Prostate gland (tissue), 2 donors: ENCODE results near the gene RBM22.

Source experiments
- POLR2A ChIP-seq: fragments of 450-650 bp; IDR thresholded peaks from one replicate; pipeline ENCODE4 v1.6.1; 2016; ENCODE audit warnings: antibody characterized with exemption, mild to moderate bottlenecking
- POLR2AphosphoS5 ChIP-seq: sonication (generic); formaldehyde crosslinking; IDR thresholded peaks from one replicate; pipeline ENCODE4 v1.6.1; 2017; ENCODE audit warnings: antibody characterized with exemption
- TF ChIP-seq, protein P1 (sequence below), 4 experiments: fragments of 200-600 bp in 2 of 4; fragments of 450-650 bp in 2 of 4; sonication (generic) in 2 of 4; IDR thresholded peaks; 1 replicate in 3 of 4; 2 replicates in 1 of 4; pipeline ENCODE4 v1.5.1; 2016 to 2019; ENCODE audit warnings: antibody characterized with exemption in 4 of 4, mild to moderate bottlenecking in 2 of 4, moderate library complexity in 2 of 4

DNA sequence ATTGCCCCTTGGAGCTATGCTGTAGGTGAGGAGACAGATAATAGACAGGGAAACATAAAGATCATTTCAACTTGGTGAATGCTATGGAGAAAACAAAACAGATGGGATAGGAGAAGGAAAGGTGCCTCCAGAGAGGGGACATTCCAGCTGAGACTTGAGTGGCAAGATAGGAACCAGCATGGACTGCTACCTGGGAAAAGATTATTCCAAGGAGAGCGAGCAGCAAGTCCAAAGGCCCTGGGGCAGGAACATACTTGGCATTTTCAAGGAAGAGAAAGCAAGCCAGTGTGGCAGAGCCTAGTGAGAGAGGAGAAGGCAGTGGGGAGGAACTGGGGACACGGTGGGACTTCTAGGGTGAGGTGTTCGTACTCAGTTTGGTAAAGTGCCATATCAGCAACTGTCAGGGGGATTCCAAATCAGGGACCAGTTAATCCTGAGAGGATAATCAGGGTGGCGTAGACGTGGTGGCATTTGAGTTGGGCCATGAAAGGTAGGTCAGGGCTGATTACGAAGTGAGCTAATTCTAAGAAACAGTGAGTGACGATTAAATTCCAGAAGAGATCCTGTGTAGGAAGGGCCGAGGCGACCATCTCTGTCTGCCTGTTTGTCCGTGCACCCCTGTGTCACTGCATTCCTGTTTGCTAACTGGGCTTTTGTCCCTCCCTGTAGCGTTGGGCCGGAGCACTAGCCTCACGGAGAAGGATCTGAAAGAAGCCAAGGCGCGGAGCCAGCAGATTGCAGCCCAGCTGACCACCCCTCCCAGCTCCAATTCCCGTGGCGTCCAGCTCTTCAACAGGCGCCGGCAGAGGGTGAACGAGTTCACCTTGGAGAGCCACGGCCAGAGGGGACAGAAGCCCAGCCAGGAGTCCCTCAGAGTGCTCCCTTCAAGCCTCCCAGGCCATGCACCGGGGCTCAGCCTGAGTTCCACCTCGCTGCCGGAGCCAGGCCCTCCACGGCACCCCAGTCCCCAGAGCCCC, 53.3 kb downstream of the RBM22 start:
- TF ChIP-seq, protein P1, sequence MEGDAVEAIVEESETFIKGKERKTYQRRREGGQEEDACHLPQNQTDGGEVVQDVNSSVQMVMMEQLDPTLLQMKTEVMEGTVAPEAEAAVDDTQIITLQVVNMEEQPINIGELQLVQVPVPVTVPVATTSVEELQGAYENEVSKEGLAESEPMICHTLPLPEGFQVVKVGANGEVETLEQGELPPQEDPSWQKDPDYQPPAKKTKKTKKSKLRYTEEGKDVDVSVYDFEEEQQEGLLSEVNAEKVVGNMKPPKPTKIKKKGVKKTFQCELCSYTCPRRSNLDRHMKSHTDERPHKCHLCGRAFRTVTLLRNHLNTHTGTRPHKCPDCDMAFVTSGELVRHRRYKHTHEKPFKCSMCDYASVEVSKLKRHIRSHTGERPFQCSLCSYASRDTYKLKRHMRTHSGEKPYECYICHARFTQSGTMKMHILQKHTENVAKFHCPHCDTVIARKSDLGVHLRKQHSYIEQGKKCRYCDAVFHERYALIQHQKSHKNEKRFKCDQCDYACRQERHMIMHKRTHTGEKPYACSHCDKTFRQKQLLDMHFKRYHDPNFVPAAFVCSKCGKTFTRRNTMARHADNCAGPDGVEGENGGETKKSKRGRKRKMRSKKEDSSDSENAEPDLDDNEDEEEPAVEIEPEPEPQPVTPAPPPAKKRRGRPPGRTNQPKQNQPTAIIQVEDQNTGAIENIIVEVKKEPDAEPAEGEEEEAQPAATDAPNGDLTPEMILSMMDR (IDR thresholded peaks at IDR 0.05), result no peak
- TF ChIP-seq POLR2AphosphoS5 (no peak), POLR2A (no peak)
